HEK293 (cell line): ENCODE results near the gene PPP6C.

Experiments
- REPIN1 ChIP-seq: fragments of 450-650 bp; formaldehyde crosslinking; IDR thresholded peaks from 2 replicates; pipeline ENCODE4 v1.5.1; 2017; ENCODE audit warnings: missing biosample characterization, missing genetic modification characterization, low read depth
- ZBTB20 ChIP-seq: fragments of 450-650 bp; formaldehyde crosslinking; IDR thresholded peaks from 2 replicates; pipeline ENCODE4 v1.5.1; 2016; ENCODE audit warnings: missing biosample characterization, missing genetic modification characterization
- ZNF19 ChIP-seq: fragments of 450-650 bp; formaldehyde crosslinking; IDR thresholded peaks from 2 replicates; pipeline ENCODE4; 2016; ENCODE audit warnings: missing biosample characterization, missing genetic modification characterization, low read depth
- ZNF24 ChIP-seq: fragments of 450-650 bp; formaldehyde crosslinking; IDR thresholded peaks from 2 replicates; pipeline ENCODE4 v1.5.1; 2016; ENCODE audit warnings: missing biosample characterization, missing genetic modification characterization
- ZNF37A ChIP-seq: fragments of 450-650 bp; IDR thresholded peaks from 2 replicates; pipeline ENCODE4 v1.5.1; 2018; ENCODE audit warnings: missing biosample characterization, missing genetic modification characterization
- ZNF394 ChIP-seq: fragments of 450-650 bp; formaldehyde crosslinking; IDR thresholded peaks from 2 replicates; pipeline ENCODE4 v1.5.1; 2016; ENCODE audit warnings: missing biosample characterization, missing genetic modification characterization, mild to moderate bottlenecking, moderate library complexity, borderline replicate concordance
- ZNF501 ChIP-seq: fragments of 450-650 bp; formaldehyde crosslinking; IDR thresholded peaks from 2 replicates; pipeline ENCODE4 v1.5.1; 2016; ENCODE audit warnings: missing biosample characterization, missing genetic modification characterization
- ZNF792 ChIP-seq: fragments of 450-650 bp; formaldehyde crosslinking; IDR thresholded peaks from 2 replicates; pipeline ENCODE4 v1.5.1; 2016; ENCODE audit warnings: missing biosample characterization, missing genetic modification characterization
- ZNF830 ChIP-seq: fragments of 450-650 bp; IDR thresholded peaks from 2 replicates; pipeline ENCODE4 v1.5.0; 2018; ENCODE audit warnings: missing biosample characterization, missing genetic modification characterization, low read depth, mild to moderate bottlenecking, moderate library complexity
- TF ChIP-seq, protein P1 (sequence below): fragments of 450-650 bp; formaldehyde crosslinking; IDR thresholded peaks from 2 replicates; pipeline ENCODE4 v1.5.1; 2016; ENCODE audit warnings: missing biosample characterization, missing genetic modification characterization
- TF ChIP-seq, protein P2 (sequence below): fragments of 450-650 bp; formaldehyde crosslinking; IDR thresholded peaks from 2 replicates; pipeline ENCODE4 v1.5.1; 2016; ENCODE audit warnings: missing biosample characterization, missing genetic modification characterization

DNA sequence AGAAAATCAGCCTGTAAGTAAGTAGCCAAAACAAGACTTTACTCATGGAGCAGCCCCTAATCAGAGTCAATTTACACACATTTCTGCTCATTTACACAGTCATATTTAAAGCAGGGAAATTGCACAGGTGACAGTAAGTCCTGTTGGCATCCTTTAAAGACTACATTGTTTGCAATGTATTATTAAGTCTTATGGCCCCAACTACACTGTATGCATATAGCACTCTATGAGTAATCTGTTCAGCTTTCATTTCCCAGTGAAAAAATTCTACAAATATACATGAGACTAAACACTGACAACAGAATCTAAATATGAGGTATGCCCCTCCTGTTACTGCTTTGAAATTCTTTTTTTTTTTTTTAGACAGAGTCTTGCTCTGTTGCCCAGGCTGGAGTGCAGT, 19.7 kb downstream of the PPP6C start:
- no peak for TF ChIP-seq REPIN1
- TF ChIP-seq, protein P1, sequence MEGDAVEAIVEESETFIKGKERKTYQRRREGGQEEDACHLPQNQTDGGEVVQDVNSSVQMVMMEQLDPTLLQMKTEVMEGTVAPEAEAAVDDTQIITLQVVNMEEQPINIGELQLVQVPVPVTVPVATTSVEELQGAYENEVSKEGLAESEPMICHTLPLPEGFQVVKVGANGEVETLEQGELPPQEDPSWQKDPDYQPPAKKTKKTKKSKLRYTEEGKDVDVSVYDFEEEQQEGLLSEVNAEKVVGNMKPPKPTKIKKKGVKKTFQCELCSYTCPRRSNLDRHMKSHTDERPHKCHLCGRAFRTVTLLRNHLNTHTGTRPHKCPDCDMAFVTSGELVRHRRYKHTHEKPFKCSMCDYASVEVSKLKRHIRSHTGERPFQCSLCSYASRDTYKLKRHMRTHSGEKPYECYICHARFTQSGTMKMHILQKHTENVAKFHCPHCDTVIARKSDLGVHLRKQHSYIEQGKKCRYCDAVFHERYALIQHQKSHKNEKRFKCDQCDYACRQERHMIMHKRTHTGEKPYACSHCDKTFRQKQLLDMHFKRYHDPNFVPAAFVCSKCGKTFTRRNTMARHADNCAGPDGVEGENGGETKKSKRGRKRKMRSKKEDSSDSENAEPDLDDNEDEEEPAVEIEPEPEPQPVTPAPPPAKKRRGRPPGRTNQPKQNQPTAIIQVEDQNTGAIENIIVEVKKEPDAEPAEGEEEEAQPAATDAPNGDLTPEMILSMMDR (tag by site-specific recombination): no peak
- no peak for TF ChIP-seq ZNF19 (tag by site-specific recombination)
- TF ChIP-seq ZNF394 (tag by site-specific recombination): no peak
- no peak for TF ChIP-seq ZNF37A
- no peak for TF ChIP-seq ZNF501 (tag by site-specific recombination)
- no peak for TF ChIP-seq ZBTB20 (tag by site-specific recombination)
- TF ChIP-seq, protein P2, sequence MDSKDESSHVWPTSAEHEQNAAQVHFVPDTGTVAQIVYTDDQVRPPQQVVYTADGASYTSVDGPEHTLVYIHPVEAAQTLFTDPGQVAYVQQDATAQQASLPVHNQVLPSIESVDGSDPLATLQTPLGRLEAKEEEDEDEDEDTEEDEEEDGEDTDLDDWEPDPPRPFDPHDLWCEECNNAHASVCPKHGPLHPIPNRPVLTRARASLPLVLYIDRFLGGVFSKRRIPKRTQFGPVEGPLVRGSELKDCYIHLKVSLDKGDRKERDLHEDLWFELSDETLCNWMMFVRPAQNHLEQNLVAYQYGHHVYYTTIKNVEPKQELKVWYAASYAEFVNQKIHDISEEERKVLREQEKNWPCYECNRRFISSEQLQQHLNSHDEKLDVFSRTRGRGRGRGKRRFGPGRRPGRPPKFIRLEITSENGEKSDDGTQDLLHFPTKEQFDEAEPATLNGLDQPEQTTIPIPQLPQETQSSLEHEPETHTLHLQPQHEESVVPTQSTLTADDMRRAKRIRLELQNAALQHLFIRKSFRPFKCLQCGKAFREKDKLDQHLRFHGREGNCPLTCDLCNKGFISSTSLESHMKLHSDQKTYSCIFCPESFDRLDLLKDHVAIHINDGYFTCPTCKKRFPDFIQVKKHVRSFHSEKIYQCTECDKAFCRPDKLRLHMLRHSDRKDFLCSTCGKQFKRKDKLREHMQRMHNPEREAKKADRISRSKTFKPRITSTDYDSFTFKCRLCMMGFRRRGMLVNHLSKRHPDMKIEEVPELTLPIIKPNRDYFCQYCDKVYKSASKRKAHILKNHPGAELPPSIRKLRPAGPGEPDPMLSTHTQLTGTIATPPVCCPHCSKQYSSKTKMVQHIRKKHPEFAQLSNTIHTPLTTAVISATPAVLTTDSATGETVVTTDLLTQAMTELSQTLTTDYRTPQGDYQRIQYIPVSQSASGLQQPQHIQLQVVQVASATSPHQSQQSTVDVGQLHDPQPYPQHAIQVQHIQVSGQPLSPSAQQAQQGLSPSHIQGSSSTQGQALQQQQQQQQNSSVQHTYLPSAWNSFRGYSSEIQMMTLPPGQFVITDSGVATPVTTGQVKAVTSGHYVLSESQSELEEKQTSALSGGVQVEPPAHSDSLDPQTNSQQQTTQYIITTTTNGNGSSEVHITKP: no peak
- no peak for TF ChIP-seq ZNF24 (tag by site-specific recombination)
- no peak for TF ChIP-seq ZNF830 (tag by site-specific recombination)
- TF ChIP-seq ZNF792: no peak
